Measurements from ENCODE around the gene EIF4E3.

- TF ChIP-seq GATA2 (IDR thresholded peaks at IDR 0.05; ENCODE audit: low read depth, low read length) (no peak), GATA3 (IDR thresholded peaks at IDR 0.05; ENCODE audit: low read depth, low read length) (no peak)
Measured at GRCh38 chr3:71690341-71690841, 34.8 kb downstream of the EIF4E3 start.

Measured in SH-SY5Y (cell line).